GM18519 (cell line): ENCODE measurements around the gene EFHD2.
"Not testable (repeated sequence)": the region's sequence is repeated elsewhere in the genome, so short reads cannot be mapped to it uniquely, and the experiment has no call there.

Experiments
- ATAC-seq: cut with Tn5 transposase; IDR thresholded peaks from one replicate; pipeline ENCODE4 v1.9.1; 2021; ENCODE audit warnings: mild to moderate bottlenecking, moderate library complexity; ENCODE audit not compliant: unreplicated experiment, low FRiP score

The EFHD2 gene

DNA sequence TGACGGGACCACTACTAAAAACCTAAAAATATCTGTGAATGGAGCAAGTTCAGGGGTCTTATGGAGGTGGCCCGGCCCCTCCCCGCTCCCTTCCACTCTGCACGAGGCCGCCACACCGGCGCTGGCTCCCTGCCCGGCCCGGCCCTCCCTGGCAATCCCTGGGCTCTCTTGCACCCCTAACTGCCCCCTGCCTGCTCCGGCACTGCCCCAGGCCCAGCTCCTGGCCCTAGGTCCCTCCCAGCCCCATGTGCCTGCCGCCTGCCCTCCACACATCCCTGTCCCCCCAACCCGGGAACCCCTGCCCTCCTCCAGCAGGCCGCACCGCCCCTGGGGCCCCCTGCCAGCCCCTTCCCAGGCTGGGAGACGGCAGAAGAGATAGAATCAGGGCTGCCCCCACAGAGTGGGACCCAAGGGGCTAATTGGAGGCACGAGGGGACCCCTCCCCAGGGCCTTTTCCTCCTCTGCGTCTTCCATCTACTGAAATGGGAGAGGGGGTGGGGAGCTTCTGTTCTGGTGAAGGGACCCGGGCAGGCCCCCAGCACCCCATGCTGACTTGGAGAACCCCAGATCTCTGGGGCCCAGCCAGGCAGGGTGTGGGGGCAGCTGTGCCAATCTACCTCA lies 19.2 kb downstream of the EFHD2 start:
- no peak for ATAC-seq

DNA sequence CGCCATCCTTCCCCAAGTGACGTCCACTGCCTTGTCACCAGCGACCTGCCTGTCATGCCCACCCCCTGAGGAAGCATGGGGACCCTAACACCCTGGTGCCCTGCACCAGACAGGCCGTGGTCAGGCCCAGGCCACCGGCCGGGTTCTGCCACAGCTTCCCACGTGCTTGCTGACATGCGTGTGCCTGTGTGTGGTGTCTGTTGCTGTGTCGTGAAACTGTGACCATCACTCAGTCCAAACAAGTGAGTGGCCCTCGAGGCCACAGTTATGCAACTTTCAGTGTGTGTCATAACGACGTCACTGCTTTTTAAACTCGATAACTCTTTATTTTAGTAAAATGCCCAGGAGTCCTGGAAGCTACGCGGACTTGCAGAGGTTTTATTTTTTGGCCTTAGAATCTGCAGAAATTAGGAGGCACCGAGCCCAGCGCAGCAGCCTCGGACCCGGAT lies 20.0 kb downstream of the EFHD2 start:
- ATAC-seq: no peak

DNA sequence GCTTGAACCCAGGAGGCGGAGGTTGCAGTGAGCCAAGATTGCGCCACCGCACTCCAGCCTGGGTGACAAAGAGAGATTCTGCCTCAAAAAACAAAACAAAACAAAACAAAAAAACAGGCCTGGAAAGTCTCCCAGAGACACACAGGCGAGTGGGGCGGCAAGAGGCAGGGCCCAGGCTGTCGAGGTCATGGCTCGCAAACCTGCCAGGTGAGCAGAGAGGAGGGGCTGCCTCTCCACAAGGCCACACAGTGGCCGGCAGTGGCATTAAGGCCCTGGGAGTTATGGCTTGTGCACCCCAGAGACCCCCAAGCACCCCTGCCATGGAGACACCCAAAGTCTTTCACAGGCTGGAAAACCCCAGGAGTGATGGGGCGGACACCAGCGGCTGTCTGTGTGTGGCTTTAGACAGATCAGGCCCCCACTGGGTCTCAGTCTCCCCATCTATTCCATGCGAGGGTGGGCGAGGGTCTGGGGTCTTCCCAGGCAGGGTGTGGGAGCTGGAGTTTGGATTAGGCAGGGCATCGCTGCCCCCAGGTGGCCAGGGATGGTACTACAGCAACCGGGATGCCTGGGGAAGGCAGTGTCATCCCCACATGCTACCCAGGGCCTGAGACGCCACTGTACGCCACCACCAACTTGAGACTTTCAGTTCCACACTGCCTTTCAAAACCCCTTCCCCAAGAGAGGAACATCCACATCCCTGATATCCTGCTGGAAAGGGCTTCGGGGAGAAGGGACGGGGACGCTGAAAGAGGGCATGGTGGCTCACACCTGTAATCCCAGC lies 21.3 kb downstream of the EFHD2 start:
- ATAC-seq: no peak

DNA sequence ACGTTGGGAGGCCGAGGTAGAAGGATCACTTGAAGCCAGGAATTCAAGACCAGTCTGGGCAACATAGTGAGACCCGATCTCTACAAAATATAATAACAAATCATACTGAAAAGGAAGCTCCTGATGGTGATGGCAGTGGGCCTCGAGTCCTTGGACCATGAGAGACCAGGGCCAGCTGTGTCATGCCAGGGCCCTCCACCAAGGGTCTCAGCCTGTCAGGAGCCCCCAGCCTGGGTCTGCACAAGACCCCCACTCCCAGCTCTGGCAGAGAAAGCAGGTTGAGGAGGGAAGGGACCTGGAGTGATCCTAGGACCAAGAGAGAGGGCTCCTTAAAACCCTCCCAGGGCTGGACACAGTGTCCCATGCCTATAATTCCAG lies 21.9 kb downstream of the EFHD2 start:
- no peak for ATAC-seq

DNA sequence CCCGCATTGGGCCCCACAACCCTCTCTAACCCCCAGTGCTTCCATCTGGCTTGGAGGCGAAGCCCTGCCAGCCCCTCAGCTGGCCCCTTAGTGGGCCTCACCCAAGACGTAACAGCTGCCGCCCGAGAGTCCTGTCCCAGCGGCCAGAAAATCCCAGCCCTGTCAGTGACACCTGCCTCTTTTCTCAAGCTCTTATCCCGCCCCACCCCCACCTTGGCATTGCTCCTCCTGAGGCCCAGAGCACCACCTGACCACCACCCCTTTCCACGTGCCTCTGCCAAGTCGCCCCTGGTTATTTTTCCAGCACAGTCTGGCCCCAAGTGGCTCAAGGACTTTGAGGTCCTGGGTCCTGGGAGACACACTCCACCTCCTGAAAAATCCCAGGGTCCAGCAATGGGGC lies 22.6 kb downstream of the EFHD2 start:
- ATAC-seq: no peak

DNA sequence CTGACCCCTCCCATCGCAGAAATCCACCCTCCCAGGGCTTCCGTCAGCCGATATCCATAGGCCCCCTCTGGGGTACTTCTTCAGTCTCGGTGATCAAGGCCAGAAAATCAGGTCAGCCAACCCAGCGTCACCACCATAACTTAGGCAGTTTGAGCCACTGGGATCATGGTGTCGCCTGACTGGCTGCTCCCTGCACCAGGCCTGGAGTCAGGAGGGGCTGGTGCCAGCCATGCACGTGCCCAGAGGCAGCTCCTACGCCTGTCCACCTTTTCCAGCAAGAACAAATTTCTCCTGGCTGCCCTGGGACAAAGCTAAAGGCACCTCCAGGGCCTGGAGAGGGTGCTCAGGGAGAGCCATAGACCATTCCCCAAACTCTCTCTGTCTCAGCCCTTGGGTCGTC lies 23.8 kb downstream of the EFHD2 start:
- ATAC-seq: no peak

DNA sequence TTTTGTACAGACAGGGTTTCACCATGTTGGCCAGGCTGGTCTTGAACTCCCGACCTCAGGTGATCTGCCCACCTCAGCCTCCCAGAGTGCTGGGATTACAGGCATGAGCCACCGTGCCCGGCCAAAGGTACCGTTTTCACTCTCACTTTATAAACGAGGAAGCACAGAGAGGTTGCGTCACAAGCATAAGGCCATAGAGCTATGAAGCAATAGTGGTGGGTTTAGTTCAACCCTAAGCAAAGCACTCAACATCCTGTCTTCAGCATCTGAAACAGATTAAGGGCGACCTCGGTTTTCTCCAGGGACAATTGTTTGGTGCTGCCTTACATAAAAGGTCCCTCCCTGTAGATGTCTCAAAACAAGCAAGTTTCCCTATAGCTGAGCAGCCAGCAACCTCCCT lies 25.1 kb downstream of the EFHD2 start:
- ATAC-seq: not testable (repeated sequence)

DNA sequence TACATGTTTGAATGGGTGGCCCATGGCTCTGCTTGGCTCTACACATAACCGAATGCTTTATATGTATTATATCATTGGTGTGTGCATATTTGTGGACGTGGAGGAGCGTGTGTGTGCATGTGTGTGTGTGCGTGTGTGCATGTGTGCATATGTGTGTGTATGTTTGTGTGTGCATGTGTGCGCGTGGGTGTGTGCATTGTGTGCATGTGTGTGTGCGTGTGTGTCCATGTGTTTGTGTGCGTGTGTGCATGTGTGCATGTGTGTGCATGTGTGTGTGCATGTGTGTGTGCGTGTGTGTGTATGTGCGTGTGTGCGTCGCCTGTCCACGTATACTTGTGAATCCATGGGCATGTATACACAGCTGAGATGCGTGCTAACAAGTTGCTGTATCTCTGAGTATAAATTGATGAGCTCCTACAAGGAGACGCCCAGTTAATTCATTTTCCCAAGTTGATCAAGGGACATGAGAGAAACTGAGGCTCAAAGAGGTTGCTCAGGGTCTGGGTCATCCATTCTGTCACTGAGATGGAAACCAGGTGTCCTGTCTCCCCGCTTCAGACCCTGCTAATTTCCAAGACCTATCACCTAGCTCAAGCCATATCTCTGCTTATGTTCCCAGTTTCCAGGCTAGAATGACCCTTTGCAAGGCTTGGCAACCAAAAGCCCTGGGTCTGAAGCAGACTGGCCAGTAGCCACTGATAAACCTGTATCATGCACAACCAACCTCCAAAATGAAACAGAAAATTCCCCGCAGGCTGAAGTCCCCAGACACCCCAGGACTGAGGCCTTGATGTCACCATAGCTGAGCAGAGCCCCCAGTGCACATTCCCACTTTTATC lies 25.8 kb downstream of the EFHD2 start:
- ATAC-seq: no peak

DNA sequence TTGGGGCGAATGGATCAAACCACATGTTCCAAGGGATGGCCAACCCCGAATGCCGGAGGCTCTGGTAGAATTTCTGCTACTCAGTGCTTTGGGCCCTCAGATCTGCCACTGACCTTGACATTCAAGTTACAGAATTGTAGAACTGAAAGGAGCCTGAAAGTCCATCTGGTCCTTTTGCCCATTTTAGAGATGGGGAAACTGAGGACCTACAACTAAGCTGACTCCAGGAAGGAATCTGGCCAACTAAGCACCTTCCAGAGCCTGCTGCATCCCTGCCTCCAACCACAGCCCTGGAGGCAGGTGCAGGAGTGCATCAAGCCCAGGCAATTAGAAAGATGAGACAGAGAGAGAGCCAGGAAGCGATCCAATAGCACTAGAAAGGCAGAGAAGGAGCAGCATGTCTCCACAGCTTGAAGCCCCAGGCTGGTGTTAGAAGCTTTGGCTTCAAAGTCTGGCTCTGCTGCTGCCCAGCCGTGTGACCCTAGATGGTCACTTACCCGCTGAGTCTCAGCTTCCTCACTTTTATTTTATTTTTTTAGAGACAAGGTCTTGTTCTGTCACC lies 27.3 kb downstream of the EFHD2 start:
- no peak for ATAC-seq

DNA sequence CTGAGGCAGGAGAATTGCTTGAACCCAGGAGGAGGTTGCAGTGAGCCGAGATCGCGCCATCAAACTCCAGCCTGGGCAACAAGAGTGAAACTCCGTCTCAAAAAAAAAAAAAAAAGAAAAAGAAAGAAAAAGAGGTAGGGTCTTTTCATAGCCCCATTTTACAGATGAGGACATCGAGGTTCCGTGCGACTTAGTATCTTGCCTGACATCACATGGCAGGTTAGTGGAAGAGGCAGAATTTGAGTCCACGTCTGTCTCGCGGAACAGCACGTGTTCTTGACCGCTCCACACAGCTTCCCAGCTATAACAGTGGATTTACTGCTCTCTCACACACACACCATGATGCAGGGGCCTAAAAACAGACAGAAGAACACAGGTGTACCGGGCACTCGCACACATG lies 29.6 kb downstream of the EFHD2 start:
- no peak for ATAC-seq

DNA sequence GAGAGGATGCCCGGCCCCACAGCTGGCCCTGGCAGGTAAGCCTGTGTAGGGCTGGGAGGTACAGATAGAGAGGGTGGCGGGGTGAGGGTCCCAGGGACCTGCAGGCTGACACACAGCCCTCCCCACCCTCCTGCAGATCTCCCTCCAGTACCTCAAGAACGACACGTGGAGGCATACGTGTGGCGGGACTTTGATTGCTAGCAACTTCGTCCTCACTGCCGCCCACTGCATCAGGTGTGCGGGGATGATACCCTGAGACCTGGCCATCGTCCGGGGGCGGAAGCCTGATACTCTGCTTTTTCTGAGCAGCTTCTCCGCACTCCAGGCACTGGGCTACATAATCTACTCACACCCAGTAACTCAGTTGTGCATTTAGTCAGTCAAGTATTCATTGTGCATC lies 30.7 kb downstream of the EFHD2 start:
- ATAC-seq: no peak

DNA sequence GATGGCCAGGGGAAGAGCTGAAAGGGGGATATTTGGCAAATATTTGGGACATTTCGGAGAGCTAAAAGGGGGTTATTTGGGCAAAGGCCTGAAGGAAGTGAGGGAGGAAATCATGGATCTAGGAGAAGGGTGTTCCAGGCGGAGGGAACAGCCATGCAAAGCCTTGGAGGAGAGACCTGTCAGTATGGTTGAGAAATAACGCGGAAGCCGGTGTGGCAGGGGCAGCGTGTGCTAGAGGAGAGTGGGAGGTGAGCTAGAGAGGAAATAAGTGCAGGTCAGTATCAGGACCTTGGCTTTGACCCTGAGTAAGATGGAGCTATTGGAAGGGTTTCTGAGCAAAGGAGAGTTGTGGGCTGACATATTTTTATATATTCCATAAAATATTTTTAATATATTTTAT lies 31.6 kb downstream of the EFHD2 start:
- no peak for ATAC-seq

DNA sequence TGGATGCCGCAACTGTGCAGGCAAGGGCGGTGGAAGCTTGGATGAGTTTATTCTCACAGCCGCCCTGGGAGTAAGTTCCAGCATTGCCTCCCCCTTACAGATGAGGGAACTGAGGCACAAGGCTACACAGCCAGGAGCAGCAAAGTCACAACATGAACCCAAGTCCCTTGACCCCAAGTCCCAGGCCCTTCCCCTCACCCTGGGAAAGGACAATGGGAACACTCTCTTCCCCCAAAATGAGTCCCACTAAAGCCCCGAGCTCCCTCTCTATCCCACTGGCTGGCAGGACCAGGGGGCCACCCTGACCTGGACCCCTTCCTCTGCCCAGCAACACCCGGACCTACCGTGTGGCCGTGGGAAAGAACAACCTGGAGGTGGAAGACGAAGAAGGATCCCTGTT lies 32.4 kb downstream of the EFHD2 start:
- no peak for ATAC-seq

DNA sequence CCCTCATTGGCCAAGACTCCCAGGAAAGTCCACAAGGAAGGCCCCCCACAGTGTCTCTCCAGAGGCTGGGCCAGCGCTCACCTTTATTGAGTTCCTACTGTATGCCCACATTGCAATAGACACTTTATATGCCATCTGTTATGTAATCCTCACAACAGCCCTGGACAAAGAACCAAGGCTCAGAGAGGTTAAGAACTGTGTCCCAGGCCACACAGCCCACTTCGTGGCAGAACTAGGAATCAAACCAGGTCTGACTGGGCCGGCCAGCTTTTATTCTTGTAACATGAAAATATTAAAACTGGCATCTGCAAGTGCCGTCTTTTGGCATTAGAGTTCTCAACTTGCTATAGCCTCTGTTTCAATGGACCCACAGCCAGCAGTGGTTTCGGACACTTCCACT lies 33.1 kb downstream of the EFHD2 start:
- ATAC-seq: no peak

DNA sequence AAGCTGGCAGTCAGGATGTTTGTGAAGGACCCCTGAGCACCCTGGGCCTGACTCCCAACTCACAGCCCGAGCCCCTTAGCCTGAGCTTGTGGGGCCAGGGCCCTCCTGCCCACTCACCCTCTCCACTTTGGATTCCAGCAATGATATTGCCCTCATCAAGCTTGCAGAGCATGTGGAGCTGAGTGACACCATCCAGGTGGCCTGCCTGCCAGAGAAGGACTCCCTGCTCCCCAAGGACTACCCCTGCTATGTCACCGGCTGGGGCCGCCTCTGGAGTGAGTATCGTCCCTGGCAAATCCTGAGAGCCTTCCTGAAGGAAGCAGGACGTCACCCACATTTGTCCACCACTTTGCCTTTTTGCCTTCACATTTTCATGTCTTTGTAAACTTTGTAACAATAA lies 33.6 kb downstream of the EFHD2 start:
- no peak for ATAC-seq

DNA sequence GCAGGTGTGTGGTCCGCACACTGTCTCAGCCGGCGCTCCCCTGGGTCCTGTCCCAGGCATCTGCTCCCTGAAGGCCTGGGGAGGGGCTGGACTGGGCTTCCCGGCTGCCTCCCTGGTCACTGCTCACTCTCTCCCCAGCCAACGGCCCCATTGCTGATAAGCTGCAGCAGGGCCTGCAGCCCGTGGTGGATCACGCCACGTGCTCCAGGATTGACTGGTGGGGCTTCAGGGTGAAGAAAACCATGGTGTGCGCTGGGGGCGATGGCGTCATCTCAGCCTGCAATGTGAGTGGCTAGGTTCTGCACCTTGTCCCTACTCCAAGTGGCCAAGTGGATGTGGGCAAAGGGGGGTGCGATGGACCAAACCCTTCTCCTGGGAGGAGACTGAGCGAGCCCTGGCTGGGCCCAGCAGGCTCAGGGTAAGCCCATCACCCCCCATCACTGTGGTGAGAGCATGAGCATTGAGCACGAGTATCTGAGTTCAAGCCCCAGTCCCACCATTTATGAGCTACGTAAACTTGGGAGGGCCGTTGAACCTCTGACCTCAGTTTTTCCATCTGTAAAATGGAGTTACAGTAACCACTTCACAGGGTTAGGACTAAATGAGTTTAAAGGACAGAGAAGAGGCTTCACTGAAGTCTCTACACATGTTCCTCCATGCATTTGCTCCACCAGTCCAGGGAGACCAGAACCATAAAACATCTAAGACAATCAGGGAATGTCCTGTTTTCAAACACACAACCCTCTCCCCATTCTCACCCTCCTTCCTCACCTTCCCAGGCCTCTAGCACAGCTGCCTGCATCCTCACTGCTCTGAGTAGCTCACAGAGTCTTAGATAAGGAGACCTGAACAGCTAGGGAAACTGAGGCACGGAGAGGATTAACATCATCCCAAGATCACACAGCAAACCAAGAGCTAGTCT lies 35.0 kb downstream of the EFHD2 start:
- no peak for ATAC-seq

DNA sequence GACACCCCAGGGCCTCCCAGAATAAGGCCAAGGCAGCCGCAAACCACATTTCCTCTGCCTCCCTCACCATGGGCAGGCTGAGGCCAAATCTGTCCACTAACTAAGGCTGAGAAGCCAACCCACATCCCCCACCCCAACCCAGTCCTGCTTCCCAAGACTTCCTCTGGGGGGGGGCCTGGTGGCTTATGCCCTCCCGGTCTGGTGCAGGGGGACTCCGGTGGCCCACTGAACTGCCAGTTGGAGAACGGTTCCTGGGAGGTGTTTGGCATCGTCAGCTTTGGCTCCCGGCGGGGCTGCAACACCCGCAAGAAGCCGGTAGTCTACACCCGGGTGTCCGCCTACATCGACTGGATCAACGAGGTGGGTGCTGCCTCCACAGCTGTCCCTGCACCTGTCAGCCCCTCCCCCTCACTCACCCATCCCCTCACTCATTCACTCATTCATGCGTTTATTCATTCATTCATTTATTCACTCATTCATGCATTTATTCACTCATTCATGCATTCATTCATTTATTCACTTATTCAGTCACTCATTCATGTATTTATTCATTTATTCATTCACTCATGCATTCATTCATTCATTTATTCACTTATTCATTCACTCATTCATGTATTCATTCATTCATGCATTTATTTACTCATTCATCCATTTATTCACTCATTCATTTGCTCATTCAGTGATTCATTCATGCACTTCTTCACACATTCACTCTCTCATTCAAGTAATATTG lies 35.9 kb downstream of the EFHD2 start:
- ATAC-seq: no peak

DNA sequence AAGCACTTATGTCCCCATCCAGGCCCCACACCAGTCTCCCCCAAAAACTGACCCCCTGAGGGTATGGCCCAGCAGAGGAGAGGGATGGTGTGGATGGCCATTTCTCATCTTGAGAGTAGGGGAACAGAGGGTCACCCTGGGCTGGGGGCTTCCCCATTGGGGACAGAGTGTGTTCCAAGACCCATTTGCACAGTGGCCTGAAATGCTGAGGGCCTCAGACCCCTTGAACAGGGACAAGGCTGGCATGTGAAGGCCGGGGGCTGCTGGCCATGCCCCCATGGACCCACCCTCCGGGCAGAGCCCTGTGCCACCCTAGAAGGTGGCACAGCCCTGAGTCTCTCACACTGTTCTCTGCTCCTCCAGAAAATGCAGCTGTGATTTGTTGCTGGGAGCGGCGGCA lies 36.5 kb downstream of the EFHD2 start:
- no peak for ATAC-seq

DNA sequence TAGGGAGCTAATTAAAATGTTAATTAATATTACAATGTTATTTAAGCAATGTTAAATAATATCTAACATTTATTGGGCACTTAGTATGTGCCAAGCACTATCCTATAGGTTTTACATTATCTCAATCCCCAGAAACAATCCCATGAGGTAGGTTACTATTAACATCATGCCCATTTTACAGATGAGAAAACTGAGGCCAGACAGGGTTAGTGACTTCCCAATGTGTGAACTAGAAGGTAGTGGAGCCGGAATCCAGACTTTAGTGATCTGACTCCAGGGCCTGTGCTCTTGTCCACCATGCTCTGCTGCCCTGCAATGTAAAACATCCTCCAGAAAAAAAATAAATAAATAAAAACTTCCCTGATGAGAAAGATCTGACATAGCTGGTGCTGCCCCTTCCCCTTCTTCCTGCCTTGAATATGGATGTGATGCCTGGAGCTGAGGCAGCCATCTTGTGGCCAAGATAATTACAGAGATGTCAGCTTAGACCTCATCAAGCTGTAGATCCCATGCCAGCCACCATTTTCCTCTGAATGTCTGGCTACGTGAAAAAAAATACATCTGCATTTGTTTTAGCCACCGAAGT lies 39.3 kb downstream of the EFHD2 start:
- ATAC-seq: no peak
